Naive B cell (primary cell): ENCODE results near the gene OSBPL3. TPM values are rescaled to one million over a fixed set of nuclear protein-coding genes. Genes with fewer than 3 reads are reported as not detected.

Experiments used
- ATAC-seq, 2 donors: fragments of 150-1000 bp; cut with Tn5 transposase; 2 replicates each; pipeline ENCODE4 v1.10.0; 2021; ENCODE audit warnings: low read depth in 2 of 2, mild to moderate bottlenecking in 2 of 2, moderate library complexity in 2 of 2
- DNase-seq: peaks from one replicate; pipeline ENCODE4 v3.0.0; 2022
- H3K27ac Mint-ChIP-seq, 6 donors: one replicate each; pipeline ENCODE4 v1.8.0; 2020 to 2022; ENCODE audit warnings: mild to moderate bottlenecking in 6 of 6, mixed read lengths in 6 of 6, moderate library complexity in 5 of 6, inconsistent platforms in 2 of 6
- H3K27me3 Mint-ChIP-seq, 3 donors: one replicate each; pipeline ENCODE4 v1.8.0; 2021 to 2022; ENCODE audit warnings: mixed read lengths in 3 of 3, mild to moderate bottlenecking in 1 of 3
- H3K36me3 Mint-ChIP-seq, 2 donors: one replicate each; pipeline ENCODE4 v1.8.0; 2020 to 2022; ENCODE audit warnings: mixed read lengths in 2 of 2, inconsistent platforms in 1 of 2, mild to moderate bottlenecking in 1 of 2
- H3K4me1 Mint-ChIP-seq, 3 donors: one replicate each; pipeline ENCODE4 v1.8.0; 2020 to 2022; ENCODE audit warnings: mixed read lengths in 3 of 3, inconsistent platforms in 1 of 3, mild to moderate bottlenecking in 1 of 3, moderate library complexity in 1 of 3
- H3K4me3 Mint-ChIP-seq, 8 donors: one replicate each; pipeline ENCODE4 v1.8.0; 2020 to 2022; ENCODE audit warnings: mild to moderate bottlenecking in 8 of 8, mixed read lengths in 8 of 8, moderate library complexity in 8 of 8, inconsistent platforms in 2 of 8
- H3K9me3 Mint-ChIP-seq, 7 donors: one replicate each; pipeline ENCODE4 v1.8.0; 2020 to 2022; ENCODE audit warnings: mixed read lengths in 7 of 7, mild to moderate bottlenecking in 5 of 7, inconsistent platforms in 2 of 7, moderate library complexity in 1 of 7
- polyA plus RNA-seq, 6 donors: library from polyadenylated mRNA; unstranded; fragments of 300-500 nt; fragmentation: Illumina TruSeq; gene quantifications; one replicate each; pipeline ENCODE4 v1.2.3, GENCODE V29; 2021; ENCODE audit warnings: low read depth in 6 of 6

OSBPL3 gene
- polyA plus RNA-seq, 6 donors from 2014 or later: 2.3 to 8.2 (median 6.5) TPM

- Mint-ChIP-seq H3K27ac (peak overlapping the region in 1 of 6 donors; percentile 28), H3K4me3 (no peak overlapping the region), H3K9me3 (no peaks in the 10 kb centered on the region), H3K36me3 (peaks cover 0 to 8% of the 10 kb centered on the region in 2 donors), H3K27me3 (no peaks in the 10 kb centered on the region), H3K4me1 (peaks cover 19 to 35% (median 31%) of the 10 kb centered on the region in 3 donors)
- ATAC-seq (no peak), DNase-seq (no peak)
These were observed 59.3 kb downstream of the OSBPL3 start for GRCh38 chr7:24920451-24921361.

DNA sequence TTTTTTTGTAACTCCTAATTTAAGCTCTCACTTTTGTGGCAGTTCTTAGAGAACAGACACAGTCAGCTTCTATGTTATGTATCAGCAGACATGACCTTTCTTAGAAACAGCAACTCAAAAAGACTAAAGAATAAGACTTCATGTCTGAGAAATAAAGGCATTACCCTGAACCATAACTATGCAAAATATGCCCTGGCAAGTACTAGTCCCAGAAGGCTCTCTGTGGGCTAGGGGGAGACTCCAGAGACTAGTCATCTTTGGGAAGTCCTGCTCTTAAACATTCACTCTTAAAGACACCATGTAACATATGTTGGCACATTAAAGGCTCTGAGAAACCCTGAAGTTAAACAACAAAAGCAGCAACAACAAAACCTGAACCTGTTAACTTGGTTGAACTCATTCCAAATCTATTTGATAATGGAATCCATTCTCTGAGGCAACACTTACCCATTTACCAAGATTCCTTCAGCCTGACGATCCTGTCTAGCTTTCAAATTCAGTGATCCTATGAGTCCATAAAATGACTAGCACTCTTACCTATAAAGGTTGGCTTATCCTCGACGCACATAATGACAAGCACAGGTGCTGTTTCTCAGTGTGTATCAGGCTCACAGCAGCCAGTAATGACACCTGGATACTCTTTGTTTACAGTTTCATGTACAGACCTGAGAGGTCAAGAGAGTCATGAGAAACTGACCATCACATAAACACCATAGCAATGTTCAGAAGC lies 62.3 kb downstream of the OSBPL3 start:
- no peaks in the 10 kb centered on the region for H3K27me3 Mint-ChIP-seq
- DNase-seq: no peak
- H3K4me3 Mint-ChIP-seq: no peak overlapping the region

DNA sequence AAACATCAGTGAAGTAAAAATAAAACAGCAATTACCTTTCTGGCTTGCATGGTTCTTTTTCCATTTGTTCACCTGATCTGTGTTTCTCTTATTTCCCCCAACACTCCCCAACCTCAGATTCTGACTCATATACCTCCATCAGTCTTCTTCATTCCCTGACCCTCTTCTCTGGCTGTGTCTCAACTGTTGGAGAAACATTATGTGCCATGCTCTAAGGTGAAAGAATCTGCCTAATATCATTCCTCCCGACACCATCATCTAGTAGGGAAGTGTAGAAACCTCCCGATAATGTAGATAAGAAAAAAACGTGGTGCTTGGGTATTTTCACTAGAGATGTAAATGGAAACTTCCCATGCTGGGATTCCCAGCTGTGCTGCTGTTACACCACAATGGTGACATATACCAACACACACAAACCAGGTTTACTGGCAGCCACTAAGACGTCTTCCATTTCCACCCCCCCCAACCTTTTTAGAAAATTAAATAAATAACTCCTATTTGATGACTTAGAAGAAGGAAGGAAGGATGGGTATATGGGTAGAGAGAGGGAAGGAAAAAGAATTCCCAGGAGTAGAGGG lies 63.4 kb downstream of the OSBPL3 start:
- H3K9me3 Mint-ChIP-seq: no peaks in the 10 kb centered on the region
- H3K4me3 Mint-ChIP-seq: no peak overlapping the region

More for the DNA sequence above, 62.3 kb downstream of the OSBPL3 start:
- no peak for ATAC-seq
- Mint-ChIP-seq H3K27ac (no peak overlapping the region), H3K4me1 (peaks cover 24 to 52% (median 40%) of the 10 kb centered on the region in 3 donors), H3K36me3 (peaks cover 0 to 8% of the 10 kb centered on the region in 2 donors), H3K9me3 (no peaks in the 10 kb centered on the region)

GRCh38 chr7:24914465-24914859 lies 65.5 kb downstream of the OSBPL3 start:
- H3K4me3 Mint-ChIP-seq: no peak overlapping the region
- H3K4me1 Mint-ChIP-seq: peaks cover 46 to 63% (median 50%) of the 10 kb centered on the region in 3 donors
- no peak for ATAC-seq
- H3K9me3 Mint-ChIP-seq: no peaks in the 10 kb centered on the region
- H3K36me3 Mint-ChIP-seq: peaks cover 0 to 8% of the 10 kb centered on the region in 2 donors
- DNase-seq: no peak
- H3K27me3 Mint-ChIP-seq: no peaks in the 10 kb centered on the region
- H3K27ac Mint-ChIP-seq: no peak overlapping the region

More for the DNA sequence above, 63.4 kb downstream of the OSBPL3 start:
- Mint-ChIP-seq H3K27ac (peak overlapping the region in 1 of 6 donors; percentile 34), H3K27me3 (no peaks in the 10 kb centered on the region), H3K36me3 (peaks cover 0 to 8% of the 10 kb centered on the region in 2 donors), H3K4me1 (peaks cover 33 to 55% (median 45%) of the 10 kb centered on the region in 3 donors)
- DNase-seq: no peak
- ATAC-seq: no peak

- Mint-ChIP-seq H3K4me1 (peaks cover 46 to 63% (median 48%) of the 10 kb centered on the region in 3 donors), H3K9me3 (no peaks in the 10 kb centered on the region), H3K4me3 (no peak overlapping the region), H3K27ac (no peak overlapping the region), H3K27me3 (no peaks in the 10 kb centered on the region), H3K36me3 (peaks cover 0 to 8% of the 10 kb centered on the region in 2 donors)
- ATAC-seq: no peak
- DNase-seq: no peak
These were observed 66.0 kb downstream of the OSBPL3 start for GRCh38 chr7:24913801-24914464.

GRCh38 chr7:24912874-24913514 lies 67.0 kb downstream of the OSBPL3 start:
- no peaks in the 10 kb centered on the region for H3K9me3 Mint-ChIP-seq
- peaks cover 42 to 59% (median 44%) of the 10 kb centered on the region in 3 donors for H3K4me1 Mint-ChIP-seq
- H3K27me3 Mint-ChIP-seq: no peaks in the 10 kb centered on the region
- ATAC-seq (no peak), DNase-seq (no peak)
- H3K4me3 Mint-ChIP-seq: peak overlapping the region in 1 of 8 donors; percentile 26
- peaks cover 0 to 8% of the 10 kb centered on the region in 2 donors for H3K36me3 Mint-ChIP-seq
- no peak overlapping the region for H3K27ac Mint-ChIP-seq

GRCh38 chr7:24912424-24912823 lies 67.6 kb downstream of the OSBPL3 start:
- H3K4me3 Mint-ChIP-seq: no peak overlapping the region
- ATAC-seq (no peak), DNase-seq (no peak)
- no peaks in the 10 kb centered on the region for H3K27me3 Mint-ChIP-seq
- H3K9me3 Mint-ChIP-seq: no peaks in the 10 kb centered on the region
- H3K27ac Mint-ChIP-seq: peak overlapping the region in 2 of 6 donors; percentile 4 to 28
- peaks cover 41 to 57% (median 42%) of the 10 kb centered on the region in 3 donors for H3K4me1 Mint-ChIP-seq
- peaks cover 0 to 8% of the 10 kb centered on the region in 2 donors for H3K36me3 Mint-ChIP-seq

GRCh38 chr7:24911213-24911603 lies 68.8 kb downstream of the OSBPL3 start:
- Mint-ChIP-seq H3K9me3 (no peaks in the 10 kb centered on the region), H3K27ac (peak overlapping the region in 3 of 6 donors; percentile 0 to 11 (median 10)), H3K36me3 (peaks cover 0 to 1% of the 10 kb centered on the region in 2 donors), H3K27me3 (no peaks in the 10 kb centered on the region), H3K4me1 (peaks cover 37 to 57% (median 38%) of the 10 kb centered on the region in 3 donors), H3K4me3 (peak overlapping the region in 6 of 8 donors; percentile 12 to 76 (median 31))
- ATAC-seq: peak; percentile 88 to 89
- DNase-seq: peak; percentile 25

GRCh38 chr7:24910551-24911212 lies 69.3 kb downstream of the OSBPL3 start:
- Mint-ChIP-seq H3K9me3 (no peaks in the 10 kb centered on the region), H3K36me3 (no peaks in the 10 kb centered on the region), H3K27me3 (no peaks in the 10 kb centered on the region), H3K4me1 (peaks cover 35 to 59% (median 38%) of the 10 kb centered on the region in 3 donors), H3K4me3 (peak overlapping the region in 6 of 8 donors; percentile 20 to 76 (median 67)), H3K27ac (peak overlapping the region in 3 of 6 donors; percentile 0 to 90 (median 17))
- no peak for ATAC-seq
- DNase-seq: no peak

GRCh38 chr7:24908727-24909126 lies 71.3 kb downstream of the OSBPL3 start:
- Mint-ChIP-seq H3K4me1 (peaks cover 32 to 43% (median 43%) of the 10 kb centered on the region in 3 donors), H3K9me3 (no peaks in the 10 kb centered on the region), H3K27me3 (no peaks in the 10 kb centered on the region), H3K27ac (no peak overlapping the region), H3K4me3 (no peak overlapping the region), H3K36me3 (no peaks in the 10 kb centered on the region)
- ATAC-seq: no peak
- no peak for DNase-seq

GRCh38 chr7:24908166-24908565 lies 71.8 kb downstream of the OSBPL3 start:
- no peak overlapping the region for H3K27ac Mint-ChIP-seq
- no peak for ATAC-seq
- no peak overlapping the region for H3K4me3 Mint-ChIP-seq
- H3K9me3 Mint-ChIP-seq: no peaks in the 10 kb centered on the region
- DNase-seq: no peak
- no peaks in the 10 kb centered on the region for H3K36me3 Mint-ChIP-seq
- H3K27me3 Mint-ChIP-seq: no peaks in the 10 kb centered on the region
- H3K4me1 Mint-ChIP-seq: peaks cover 31 to 38% (median 37%) of the 10 kb centered on the region in 3 donors

- H3K4me1 Mint-ChIP-seq: peaks cover 29 to 32% (median 30%) of the 10 kb centered on the region in 3 donors
- ATAC-seq: no peak
- no peak overlapping the region for H3K4me3 Mint-ChIP-seq
- H3K27ac Mint-ChIP-seq: no peak overlapping the region
- DNase-seq: no peak
- no peaks in the 10 kb centered on the region for H3K36me3 Mint-ChIP-seq
- no peaks in the 10 kb centered on the region for H3K9me3 Mint-ChIP-seq
- no peaks in the 10 kb centered on the region for H3K27me3 Mint-ChIP-seq
These were observed 72.6 kb downstream of the OSBPL3 start for GRCh38 chr7:24907311-24907886.
